Measurements from ENCODE around the gene FADS2.

- TF ChIP-seq CTCF (conservative IDR thresholded peaks at IDR 0.05 in 1 of 2, IDR thresholded peaks at IDR 0.05 in 1 of 2; ENCODE audit: extremely low read depth in 1 of 2, insufficient read depth in 1 of 2, low read depth in 1 of 2, low read length in 2 of 2) (no peak), EZH2 (IDR thresholded peaks at IDR 0.05; ENCODE audit: borderline replicate concordance, low read length) (no peak)
Measured at GRCh38 chr11:61799665-61800284, 28.3 kb upstream of the FADS2 start.
